Activated CD8-positive, alpha-beta memory T cell treated with anti-CD3 and anti-CD28 coated beads, Interleukin-2, amount 50 U/mL, for 4 hours (primary cell): ENCODE measurements around the gene LRRC30.

Experiments
- DNase-seq: peaks from one replicate; pipeline ENCODE4 v3.0.0-alpha.2; 2020

LRRC30 gene

DNA sequence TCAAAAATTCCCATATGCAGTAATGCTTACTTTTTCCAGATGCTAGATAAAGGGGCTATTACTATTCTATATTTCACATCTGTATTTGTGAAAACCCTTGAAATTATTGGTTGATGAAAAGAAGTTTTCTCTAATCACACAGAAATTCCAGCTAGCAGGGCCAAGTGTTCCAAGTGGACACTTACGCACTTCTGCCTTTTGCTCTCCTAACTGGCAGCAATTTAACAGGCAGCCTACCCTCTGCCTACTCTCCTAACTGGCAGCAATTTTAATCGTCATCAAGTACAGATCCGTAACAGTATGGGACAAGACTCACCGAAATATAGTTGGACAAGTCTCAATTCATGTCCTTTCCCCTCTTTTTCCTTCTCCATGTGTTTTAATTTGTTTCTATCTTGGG lies 12.0 kb downstream of the LRRC30 start:
- DNase-seq = no peak

- no peak for DNase-seq
Measured at GRCh38 chr18:7248877-7249276, 18.0 kb downstream of the LRRC30 start.

DNA sequence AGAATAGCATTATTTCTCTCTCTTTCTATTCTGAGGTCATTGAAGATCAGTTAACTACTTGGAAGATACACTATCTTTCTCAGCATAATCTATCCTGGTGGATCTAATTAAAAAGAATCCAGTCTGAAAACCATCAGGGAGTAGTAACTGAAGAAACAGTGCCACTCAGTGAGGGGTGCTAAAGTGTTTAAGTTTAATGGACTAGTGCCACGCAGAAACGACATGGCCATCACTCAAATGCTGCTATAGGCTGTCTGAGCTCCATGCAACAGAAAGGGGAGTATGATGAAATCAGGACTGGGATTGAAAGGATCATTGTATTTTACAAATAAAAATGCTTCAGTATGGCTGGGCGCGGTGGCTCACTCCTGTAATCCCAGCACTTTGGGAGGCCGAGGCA lies 23.3 kb downstream of the LRRC30 start:
- DNase-seq = no peak

DNA sequence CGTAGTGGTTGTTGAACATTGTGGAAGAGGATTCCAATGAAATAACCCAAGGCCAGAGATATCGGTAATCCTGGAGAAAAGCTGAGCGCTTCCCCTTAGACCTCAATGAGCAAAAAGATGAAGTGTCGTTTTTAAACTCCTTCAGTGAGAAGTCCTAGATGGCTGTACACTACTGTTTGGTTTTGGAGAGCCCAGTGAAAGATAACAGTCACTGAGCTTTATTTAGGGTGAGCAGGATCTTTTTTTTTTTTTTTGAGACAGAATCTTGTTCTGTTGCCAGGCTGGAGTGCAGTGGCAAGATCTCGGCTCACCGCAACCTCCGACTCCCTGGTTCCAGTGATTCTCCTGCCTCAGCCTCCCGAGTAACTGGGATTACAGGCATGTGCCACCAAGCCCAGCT lies 24.2 kb downstream of the LRRC30 start:
- DNase-seq = no peak

GRCh38 chr18:7255643-7256042 lies 24.8 kb downstream of the LRRC30 start:
- DNase-seq = no peak

GRCh38 chr18:7256618-7257425 lies 25.9 kb downstream of the LRRC30 start:
- DNase-seq = no peak

DNA sequence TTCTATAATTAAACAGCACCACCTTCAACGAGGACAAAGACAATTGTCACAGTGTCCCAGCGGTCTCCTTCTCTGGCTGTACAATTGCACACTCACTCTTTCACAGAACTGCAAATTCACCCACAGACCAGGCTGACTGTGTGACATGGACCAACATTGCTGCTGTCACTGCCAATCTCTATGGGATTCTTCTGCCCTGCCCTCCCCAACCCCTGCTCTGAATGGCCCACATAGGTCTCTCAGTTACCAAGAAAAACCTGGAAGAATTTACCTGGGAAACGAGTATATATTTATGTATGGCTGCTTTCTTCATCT lies 26.5 kb downstream of the LRRC30 start:
- DNase-seq = no peak

- no peak for DNase-seq
Measured at GRCh38 chr18:7259475-7259874, 28.6 kb downstream of the LRRC30 start.

GRCh38 chr18:7261199-7261598 lies 30.3 kb downstream of the LRRC30 start:
- no peak for DNase-seq

DNA sequence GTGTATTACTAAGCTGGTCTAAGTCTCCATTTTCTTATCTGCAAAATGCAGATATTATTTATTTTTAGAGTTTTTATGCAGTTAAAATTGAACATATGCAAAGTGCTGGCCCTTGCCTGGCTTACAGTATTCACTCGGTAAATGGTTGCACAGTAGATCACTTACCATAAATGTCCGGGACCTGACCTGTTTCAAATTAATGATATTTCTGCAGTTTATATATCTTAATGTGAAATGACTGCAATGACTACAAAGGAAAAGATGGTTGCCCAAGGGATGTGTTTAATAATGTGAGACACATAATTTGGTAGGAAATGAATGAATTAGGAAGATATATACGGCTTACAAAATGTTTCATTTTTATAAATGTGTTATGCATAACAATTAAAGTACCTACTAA lies 37.1 kb downstream of the LRRC30 start:
- DNase-seq = no peak

GRCh38 chr18:7269942-7270341 lies 39.1 kb downstream of the LRRC30 start:
- no peak for DNase-seq

DNA sequence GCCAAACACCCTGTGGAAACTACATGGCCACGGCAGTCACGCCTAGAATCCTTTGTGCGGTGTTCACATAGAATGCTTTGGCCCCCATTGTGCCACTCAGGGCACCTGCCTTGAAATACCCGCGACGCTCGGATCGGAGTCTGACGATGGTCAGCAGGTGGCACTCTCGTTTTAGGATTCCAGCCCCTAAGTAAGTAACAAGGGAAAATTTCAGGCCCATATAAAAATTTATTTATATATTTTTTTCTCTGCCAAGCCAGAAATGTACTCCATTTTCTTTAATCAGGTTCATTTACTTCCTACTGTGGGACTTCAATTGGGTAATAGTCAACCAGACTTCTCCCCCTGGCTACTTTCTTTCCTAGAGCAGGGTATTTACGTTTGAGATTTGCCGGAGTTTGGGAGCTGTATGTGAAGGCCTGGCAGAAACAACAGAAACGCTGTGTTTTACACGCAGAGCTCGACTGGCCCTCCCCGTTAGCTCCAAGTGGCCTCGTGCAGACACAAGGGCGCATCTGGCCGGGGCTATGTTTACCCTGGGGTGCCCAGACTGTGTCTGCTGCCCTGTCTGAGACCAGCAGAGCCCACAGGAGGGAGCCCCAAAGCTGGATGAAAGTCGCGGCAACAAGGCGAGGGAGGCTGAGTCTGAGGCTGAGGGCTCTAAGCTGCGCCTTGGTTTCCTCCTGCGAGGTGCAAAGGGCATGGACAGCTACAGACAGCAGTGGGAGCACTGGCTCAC lies 41.6 kb downstream of the LRRC30 start:
- DNase-seq = no peak

- no peak for DNase-seq
Measured at GRCh38 chr18:7273301-7273921, 42.5 kb downstream of the LRRC30 start.

- no peak for DNase-seq
Measured at GRCh38 chr18:7281579-7281978, 50.7 kb downstream of the LRRC30 start.
